Measurements from ENCODE around the gene PTTG1IP.
A peak's percentile ranks its signal among the peaks of the same experiment; 100 is the strongest.

The PTTG1IP gene

GRCh38 chr21:44894687-44895302 is 21.3 kb upstream of the PTTG1IP start:
- no peak for DNase-seq

- DNase-seq = no peak
Observed at GRCh38 chr21:44893948-44894656, 20.6 kb upstream of the PTTG1IP start.

DNA sequence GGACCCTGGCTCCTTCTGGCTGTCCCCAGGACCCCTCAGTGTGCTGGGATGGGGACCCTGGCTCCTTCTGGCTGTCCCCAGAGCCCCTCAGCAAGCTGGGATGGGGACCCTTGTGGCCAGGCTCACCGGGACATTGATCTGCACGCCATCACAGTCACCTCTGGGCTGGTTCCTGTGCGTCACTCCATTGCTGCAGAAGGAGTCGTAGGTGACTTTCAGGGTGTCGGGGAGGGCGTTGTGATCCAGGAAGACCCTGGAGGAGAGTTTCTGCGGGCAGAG is 19.7 kb upstream of the PTTG1IP start:
- DNase-seq = no peak

DNA sequence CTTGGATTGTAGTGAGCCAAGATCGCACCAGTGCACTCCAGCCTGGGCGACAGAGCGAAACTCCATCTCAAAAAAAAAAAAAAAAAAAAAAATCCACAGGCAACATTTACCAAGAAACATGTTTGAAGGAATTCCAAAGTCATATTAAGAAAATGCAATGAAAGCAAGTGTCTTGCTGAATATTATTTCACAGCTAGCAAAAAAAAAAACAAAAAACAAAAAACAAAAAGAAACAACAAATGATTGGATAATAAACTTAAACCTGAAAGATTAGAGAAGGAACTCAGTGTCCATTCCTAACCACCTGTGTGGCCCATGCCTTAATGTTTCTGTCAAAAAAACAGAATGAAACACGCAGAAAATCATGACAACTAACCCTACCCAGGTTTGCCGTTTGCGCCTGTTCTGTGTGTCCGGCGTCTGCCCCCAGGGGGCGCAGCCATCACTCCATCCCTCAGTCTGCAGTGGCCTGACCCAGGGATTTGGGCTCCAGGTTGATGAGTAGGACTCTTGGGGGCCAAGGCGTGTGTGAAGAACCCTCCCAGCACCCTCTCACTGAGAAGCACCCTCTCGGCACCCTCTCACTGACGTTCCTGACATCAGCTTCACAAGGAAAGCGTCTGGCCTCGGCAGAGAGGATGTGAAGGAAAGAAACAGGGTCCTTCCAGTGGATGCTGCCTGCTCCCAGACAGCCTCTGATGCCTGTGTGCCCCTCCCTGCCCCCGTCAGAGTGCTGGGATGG is 19.2 kb upstream of the PTTG1IP start:
- DNase-seq = peak; percentile 74 to 84

- DNase-seq = no peak
Observed at GRCh38 chr21:44892095-44892494, 18.6 kb upstream of the PTTG1IP start.

DNA sequence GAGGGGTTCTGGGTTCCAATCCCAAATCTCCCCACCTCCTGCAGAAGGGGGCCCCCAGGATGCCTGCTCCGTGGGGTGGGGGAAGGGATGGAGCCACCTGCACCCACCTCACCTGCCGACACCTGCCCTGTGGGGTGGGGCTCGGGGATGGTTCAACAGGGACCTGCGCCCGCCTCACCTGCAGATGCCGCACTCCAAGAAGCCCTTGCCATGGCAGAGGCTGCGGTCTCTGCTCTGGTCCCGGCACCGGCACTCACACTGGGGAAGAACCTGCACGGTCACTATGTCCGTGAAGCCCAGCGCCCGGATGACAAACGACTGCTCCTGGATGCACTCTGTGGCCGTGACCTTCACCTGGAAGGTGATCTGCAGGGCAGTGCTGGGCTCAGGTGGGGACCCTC is 18.1 kb upstream of the PTTG1IP start:
- DNase-seq = no peak

DNA sequence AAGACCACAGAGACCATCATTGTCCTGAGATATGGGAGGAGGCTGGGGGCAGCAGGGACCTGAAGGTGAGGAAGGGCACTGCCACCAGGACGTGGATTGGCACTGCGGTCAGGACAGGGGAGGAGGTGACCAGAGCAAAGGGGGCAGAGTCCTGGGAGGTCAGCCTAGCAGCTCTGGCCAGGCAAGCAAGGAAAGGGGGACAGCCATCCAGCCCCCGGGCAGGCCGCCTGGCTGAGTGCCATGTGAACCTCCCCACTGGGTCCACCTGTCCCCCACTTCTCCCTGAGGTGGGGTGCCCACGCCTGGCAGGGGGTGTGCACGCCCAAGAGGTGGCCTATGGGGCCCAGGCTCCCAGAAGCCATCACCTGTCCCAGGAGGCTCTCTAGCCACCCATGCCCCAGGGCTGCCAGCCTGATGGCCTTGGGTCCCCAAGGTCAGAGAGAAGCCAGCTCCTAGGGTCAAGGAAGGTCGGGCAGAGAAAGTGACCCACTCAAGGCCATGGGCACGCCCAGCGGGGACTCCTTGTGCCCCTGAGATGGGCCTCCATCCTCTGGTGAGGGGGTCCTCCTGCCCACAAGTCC is 17.6 kb upstream of the PTTG1IP start:
- DNase-seq = no peak

GRCh38 chr21:44890338-44890931 is 16.9 kb upstream of the PTTG1IP start:
- no peak for DNase-seq

DNA sequence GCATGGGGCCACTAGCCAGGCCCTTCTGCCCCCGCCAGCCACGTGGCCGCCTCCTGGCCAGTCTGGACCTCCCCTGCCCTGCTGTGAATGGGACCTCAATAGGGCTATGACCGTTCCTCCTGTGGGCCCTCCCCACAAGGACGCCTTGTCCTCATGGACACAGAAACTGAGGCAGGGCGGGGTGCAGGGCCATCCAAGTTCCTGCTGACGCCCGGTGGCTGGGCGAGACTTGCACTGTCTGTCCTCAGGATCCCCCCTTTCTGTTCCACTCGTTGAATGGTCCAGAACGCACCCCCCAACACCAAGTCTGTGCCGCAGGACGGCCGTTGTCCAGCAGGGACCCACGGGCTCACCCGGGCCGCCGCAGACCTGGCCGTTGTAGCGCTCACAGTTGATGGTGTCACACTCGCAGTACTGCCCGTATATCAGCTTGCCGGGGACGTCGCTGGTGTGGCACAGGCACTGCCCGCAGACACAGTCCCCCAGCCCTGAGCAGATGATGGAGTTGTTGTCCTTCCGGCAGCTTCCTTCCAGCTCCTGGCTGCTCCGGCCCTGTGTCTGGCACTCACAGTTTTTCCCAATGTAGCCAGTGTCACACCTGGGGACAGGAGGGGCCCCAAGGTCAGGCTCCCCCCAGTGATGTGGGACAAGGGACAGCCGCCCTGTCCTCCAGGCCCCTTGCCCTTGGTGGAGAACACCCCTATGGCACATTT is 16.3 kb upstream of the PTTG1IP start:
- DNase-seq = no peak

DNA sequence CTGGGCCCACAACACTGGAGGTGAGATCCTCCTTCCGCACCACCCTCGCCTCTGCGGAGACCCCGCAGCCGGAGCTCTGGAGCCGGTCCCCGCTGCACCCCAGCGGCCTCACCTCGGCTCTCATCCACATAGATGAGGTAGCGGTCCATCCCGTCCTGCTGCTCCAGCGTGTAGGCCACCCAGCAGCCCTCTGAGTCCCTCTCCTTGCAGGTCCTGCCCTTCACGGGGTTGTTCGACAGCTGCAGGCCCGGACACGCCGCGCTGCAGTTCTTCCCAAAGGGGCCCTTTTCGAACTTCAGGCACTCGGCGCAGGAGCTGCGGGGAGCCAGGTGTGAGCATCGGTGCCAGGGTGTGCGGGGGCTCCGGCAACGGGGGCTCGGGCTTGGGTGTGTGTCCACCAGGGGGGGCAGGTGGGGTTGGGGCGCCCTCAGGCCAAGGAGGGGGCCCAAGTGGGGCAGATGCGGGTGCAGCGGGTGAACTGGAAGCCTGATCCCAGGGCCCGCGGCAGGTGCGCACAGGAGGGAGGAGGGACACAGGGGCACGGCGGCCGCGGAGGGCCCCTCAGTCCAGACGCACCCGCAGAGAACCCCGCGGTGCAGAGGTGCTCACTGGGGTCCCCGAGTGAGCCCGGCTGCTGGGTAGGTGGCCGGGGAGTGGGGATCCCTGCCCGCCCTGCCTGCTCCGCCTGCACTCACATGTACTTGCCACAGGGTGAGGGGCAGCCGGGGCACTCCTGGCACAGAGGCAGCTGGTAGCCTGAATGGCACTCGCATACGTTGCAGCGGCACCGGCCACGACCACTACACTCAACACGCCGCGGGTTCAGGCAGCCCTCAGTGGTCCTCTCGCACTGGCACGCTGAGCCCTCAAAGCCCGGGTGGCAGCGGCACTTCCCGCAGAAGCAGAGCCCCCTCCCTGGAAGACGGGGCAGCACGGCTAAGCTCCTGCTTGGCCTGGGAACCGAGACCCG is 15.4 kb upstream of the PTTG1IP start:
- no peak for DNase-seq

DNA sequence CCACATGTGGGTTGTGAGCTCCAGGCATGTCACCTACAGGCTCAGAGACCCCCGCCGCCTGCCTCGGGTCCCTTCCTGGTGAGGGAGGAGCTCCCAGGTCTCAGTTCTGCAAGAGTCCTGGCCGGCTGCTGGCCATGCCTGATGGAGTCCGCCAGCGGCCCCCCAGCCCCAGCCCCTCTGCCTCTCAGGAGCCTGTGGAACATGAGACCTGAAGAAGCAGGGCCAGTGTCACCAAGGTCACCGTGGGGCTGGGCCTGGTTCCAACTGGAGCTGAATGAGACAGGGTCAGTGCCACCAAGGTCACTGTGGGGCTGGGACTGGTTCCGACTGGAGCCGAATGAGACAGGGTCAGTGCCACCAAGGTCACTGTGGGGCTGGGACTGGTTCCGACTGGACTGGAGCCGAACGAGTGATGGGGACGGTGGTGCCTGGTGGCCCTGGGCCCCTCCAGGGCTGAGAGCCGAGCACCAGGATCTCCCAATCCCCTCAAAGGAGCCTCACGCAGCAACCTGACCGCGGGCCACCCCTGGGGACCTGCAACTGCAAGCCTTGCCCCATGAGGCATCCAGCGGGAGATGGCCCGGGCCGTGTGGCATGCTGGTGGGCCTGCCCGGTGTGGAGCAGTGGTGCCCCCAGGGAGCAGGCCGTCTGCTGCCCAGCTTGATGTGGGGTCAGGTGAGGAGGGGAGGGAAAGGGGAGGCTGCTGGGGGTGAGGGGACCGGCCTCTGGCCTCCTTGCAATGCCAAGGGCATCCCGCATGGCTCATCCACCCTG is 14.5 kb upstream of the PTTG1IP start:
- DNase-seq = no peak

GRCh38 chr21:44887126-44887806 is 13.8 kb upstream of the PTTG1IP start:
- DNase-seq = no peak

DNA sequence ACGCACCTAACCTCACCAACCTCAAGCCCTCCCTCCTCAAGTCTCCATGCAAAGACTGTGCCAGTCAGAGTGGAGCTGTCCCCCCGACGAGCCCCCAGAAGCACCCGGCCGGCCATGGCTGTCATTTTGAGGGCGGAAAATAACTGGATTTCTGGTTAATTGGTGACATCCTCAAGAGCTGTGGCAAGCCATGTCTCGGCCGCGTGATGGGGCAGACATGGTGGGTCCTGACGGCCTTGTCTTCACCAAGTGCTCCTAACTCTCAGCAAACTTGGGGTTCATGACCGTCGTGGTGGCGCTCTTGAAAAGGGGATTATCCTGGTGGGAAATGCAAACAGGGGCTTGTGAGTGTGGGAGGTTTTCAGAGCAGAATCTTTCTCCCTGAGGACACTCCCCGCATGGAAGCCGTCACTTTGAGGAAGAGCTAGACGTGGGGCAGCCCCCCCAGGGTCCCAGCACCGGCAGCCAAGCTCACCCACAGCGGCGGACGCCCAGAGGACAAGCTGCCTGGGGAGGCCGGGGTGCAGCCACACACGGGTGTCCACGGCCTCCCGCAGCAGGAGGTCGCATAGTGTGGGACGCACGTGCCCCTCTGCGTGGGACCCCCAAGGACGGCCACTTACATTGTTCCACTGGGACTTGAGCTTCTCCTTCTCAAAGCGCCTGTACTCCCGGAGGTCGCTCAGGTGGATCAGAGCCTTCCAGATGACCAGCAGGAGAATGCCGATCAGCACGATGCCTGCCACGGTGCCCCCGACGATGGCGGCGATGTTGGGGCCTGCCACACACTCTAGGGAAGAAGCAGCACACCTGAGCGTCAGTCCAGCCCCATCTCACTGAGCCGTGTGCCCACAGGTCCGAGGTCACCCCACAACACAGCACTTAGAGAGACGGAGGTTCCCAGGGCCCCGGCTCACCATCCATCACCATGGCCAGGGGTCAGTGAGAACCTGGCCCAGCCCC is 12.9 kb upstream of the PTTG1IP start:
- no peak for DNase-seq

GRCh38 chr21:44885615-44886014 is 12.1 kb upstream of the PTTG1IP start:
- no peak for DNase-seq

- no peak for DNase-seq
Observed at GRCh38 chr21:44884097-44884496, 10.6 kb upstream of the PTTG1IP start.

- no peak for DNase-seq
Observed at GRCh38 chr21:44883250-44883649, 9.8 kb upstream of the PTTG1IP start.

GRCh38 chr21:44881198-44881872 is 7.8 kb upstream of the PTTG1IP start:
- DNase-seq = no peak

All from CD4-positive, alpha-beta T cell treated with Interferon alpha-2 for 1 hour (primary cell).